NCI-H1105 (cell line): ENCODE results near the gene ESRRA.

Source experiments
- DNase-seq: peaks from one replicate; lab custom pipeline; 2025; lab: John Stamatoyannopoulos, UW

ESRRA gene

GRCh38 chr11:64275031-64275800 is 30.1 kb upstream of the ESRRA start:
- DNase-seq = no peak

- no peak for DNase-seq
These were observed 29.5 kb upstream of the ESRRA start for GRCh38 chr11:64275841-64276240.

GRCh38 chr11:64276653-64277431 is 28.5 kb upstream of the ESRRA start:
- no peak for DNase-seq

GRCh38 chr11:64278576-64279190 is 26.6 kb upstream of the ESRRA start:
- DNase-seq = no peak

GRCh38 chr11:64281957-64282770 is 23.2 kb upstream of the ESRRA start:
- no peak for DNase-seq

- DNase-seq = no peak
These were observed 22.2 kb upstream of the ESRRA start for GRCh38 chr11:64283092-64283491.

- peak; percentile 94 for DNase-seq
These were observed 21.0 kb upstream of the ESRRA start, which contains the start of gene BAD for GRCh38 chr11:64284048-64284961. Gene BAD (minus strand): TSS chr11:64284665. CDS start chr11:64284368, 297 bp downstream.

GRCh38 chr11:64284962-64285884 is 20.1 kb upstream of the ESRRA start, which contains the start of gene GPR137:
Gene GPR137 (plus strand): TSS chr11:64285848. CDS start chr11:64286525, 677 bp downstream.
- peak; percentile 74 for DNase-seq

- peak; percentile 24 for DNase-seq
These were observed 19.2 kb upstream of the ESRRA start for GRCh38 chr11:64285885-64286800.

- DNase-seq = no peak
These were observed 18.5 kb upstream of the ESRRA start for GRCh38 chr11:64286801-64287159.

- DNase-seq = no peak
These were observed 17.5 kb upstream of the ESRRA start for GRCh38 chr11:64287676-64288352.

GRCh38 chr11:64288353-64288750 is 17.0 kb upstream of the ESRRA start:
- no peak for DNase-seq

- DNase-seq = no peak
These were observed 16.2 kb upstream of the ESRRA start for GRCh38 chr11:64289002-64289564.

- no peak for DNase-seq
These were observed 14.7 kb upstream of the ESRRA start for GRCh38 chr11:64290352-64291261.

- DNase-seq = no peak
These were observed 14.0 kb upstream of the ESRRA start, which contains the start of gene KCNK4 for GRCh38 chr11:64291262-64291751. Gene KCNK4 (plus strand): TSS chr11:64291302. CDS start chr11:64293019, 1,717 bp downstream.

- DNase-seq = no peak
These were observed 13.4 kb upstream of the ESRRA start for GRCh38 chr11:64291752-64292459.
